HepG2 (cell line): ENCODE data around the gene LAMP1. TPM values are rescaled to one million over a fixed set of nuclear protein-coding genes. Genes with fewer than 3 reads are reported as not detected.

Experiments
- ATF7 ChIP-seq, 2 experiments: fragments of 450-650 bp in 1 of 2; sonication (generic) in 1 of 2; formaldehyde crosslinking in 1 of 2; IDR thresholded peaks; 2 replicates each; pipeline versions ENCODE4 v1.4.0 to v1.6.1; 2016 to 2020; ENCODE audit warnings: antibody characterized with exemption in 1 of 2, mild to moderate bottlenecking in 1 of 2, missing genetic modification reagents in 1 of 2
- CBX1 ChIP-seq: IDR thresholded peaks from one replicate; pipeline ENCODE4 v1.6.1; 2016; ENCODE audit warnings: antibody characterized with exemption, low read depth
- CEBPB ChIP-seq: IDR thresholded peaks from 2 replicates; pipeline ENCODE4 v1.6.1; 2011; ENCODE audit warnings: low read depth, low read length, improper control_type of control experiment, borderline replicate concordance
- CREB1 ChIP-seq, 2 experiments: fragments of 450-650 bp in 1 of 2; IDR thresholded peaks; 2 replicates each; pipeline ENCODE4 v1.6.1; 2016 to 2017; ENCODE audit warnings: control low read depth in 1 of 2, mild to moderate bottlenecking in 1 of 2, missing compliant biosample characterization in 1 of 2, missing genetic modification characterization in 1 of 2
- ESRRA ChIP-seq: sonication (generic); formaldehyde crosslinking; IDR thresholded peaks from 2 replicates; pipeline ENCODE4 v1.5.1; 2020; ENCODE audit warnings: mild to moderate bottlenecking, low read depth, missing genetic modification reagents
- GTF2F1 ChIP-seq: fragments of 150-350 bp; IDR thresholded peaks from 2 replicates; pipeline ENCODE4 v1.6.1; 2014; ENCODE audit warnings: low read length
- HNRNPUL1 ChIP-seq: fragments of 200-400 bp; formaldehyde crosslinking; IDR thresholded peaks from 2 replicates; pipeline ENCODE4 v1.6.1; 2017; ENCODE audit warnings: low read depth, mild to moderate bottlenecking, low read length, moderate library complexity
- HOXA3 ChIP-seq: sonication (generic); formaldehyde crosslinking; IDR thresholded peaks from 2 replicates; pipeline ENCODE4 v1.5.0; 2020; ENCODE audit warnings: missing genetic modification reagents
- KAT2B ChIP-seq: fragments of 150-350 bp; IDR thresholded peaks from 2 replicates; pipeline ENCODE4 v1.6.1; 2014; ENCODE audit warnings: low read depth, low read length, borderline replicate concordance
- MIXL1 ChIP-seq: IDR thresholded peaks from 2 replicates; pipeline ENCODE4 v1.6.1; 2016
- MZF1 ChIP-seq: sonication (generic); formaldehyde crosslinking; IDR thresholded peaks from 2 replicates; pipeline ENCODE4 v1.8.1; 2023; ENCODE audit warnings: mild to moderate bottlenecking, missing genetic modification reagents, borderline replicate concordance
- PAX8 ChIP-seq: sonication (generic); formaldehyde crosslinking; IDR thresholded peaks from 2 replicates; pipeline ENCODE4 v1.8.0; 2022; ENCODE audit warnings: mild to moderate bottlenecking, missing genetic modification reagents, borderline replicate concordance
- REXO4 ChIP-seq: sonication (generic); formaldehyde crosslinking; IDR thresholded peaks from 2 replicates; pipeline ENCODE4 v1.8.0; 2022; ENCODE audit warnings: missing genetic modification reagents, mild to moderate bottlenecking, borderline replicate concordance
- SP4 ChIP-seq: sonication (generic); formaldehyde crosslinking; IDR thresholded peaks from 2 replicates; pipeline ENCODE4 v1.8.1; 2023; ENCODE audit warnings: mild to moderate bottlenecking, missing genetic modification reagents
- SRY ChIP-seq: sonication (generic); formaldehyde crosslinking; IDR thresholded peaks from 2 replicates; pipeline ENCODE4 v1.8.0; 2022; ENCODE audit warnings: mild to moderate bottlenecking, missing genetic modification reagents
- TCF7 ChIP-seq: sonication (generic); IDR thresholded peaks from 2 replicates; pipeline ENCODE4 v1.6.1; 2016; ENCODE audit warnings: antibody characterized with exemption, low read depth
- ZNF30 ChIP-seq: sonication (generic); formaldehyde crosslinking; IDR thresholded peaks from 2 replicates; pipeline ENCODE4 v1.5.0; 2020; ENCODE audit warnings: mild to moderate bottlenecking, missing genetic modification reagents
- ZNF337 ChIP-seq: sonication (generic); formaldehyde crosslinking; IDR thresholded peaks from 2 replicates; pipeline ENCODE4 v1.5.1; 2020; ENCODE audit warnings: missing genetic modification reagents, low read depth, mild to moderate bottlenecking, borderline replicate concordance
- ZNF431 ChIP-seq: sonication (generic); formaldehyde crosslinking; IDR thresholded peaks from 2 replicates; pipeline ENCODE4 v1.9.0; 2022; ENCODE audit warnings: missing genetic modification reagents, low read depth, mild to moderate bottlenecking, borderline replicate concordance
- ZNF572 ChIP-seq: sonication (generic); formaldehyde crosslinking; IDR thresholded peaks from 2 replicates; pipeline ENCODE4 v1.5.1; 2020; ENCODE audit warnings: mild to moderate bottlenecking, missing genetic modification reagents
- ZNF605 ChIP-seq: sonication (generic); formaldehyde crosslinking; IDR thresholded peaks from 2 replicates; pipeline ENCODE4 v1.8.0; 2022; ENCODE audit warnings: mild to moderate bottlenecking, missing genetic modification reagents
- ZNF780A ChIP-seq: sonication (generic); formaldehyde crosslinking; IDR thresholded peaks from 2 replicates; pipeline ENCODE4 v1.8.0; 2022; ENCODE audit warnings: mild to moderate bottlenecking, missing genetic modification reagents, moderate library complexity
- ZNF781 ChIP-seq: sonication (generic); formaldehyde crosslinking; IDR thresholded peaks from 2 replicates; pipeline ENCODE4 v1.5.1; 2020; ENCODE audit warnings: borderline replicate concordance, mild to moderate bottlenecking, missing genetic modification reagents; ENCODE audit errors: not compliant biosample characterization
- polyA plus RNA-seq, 8 experiments: library from polyadenylated mRNA; depleted of rRNA in 3 of 8; stranded (reverse) in 7 of 8; unstranded in 1 of 8; fragments of >200 nt; fragmentation: Illumina TruSeq in 4 of 8; extraction: Trizol in 4 of 8; gene quantifications; 2 replicates each; pipeline versions ENCODE4 v1.2.1 to v1.2.3, GENCODE V29; 2011 to 2016; ENCODE audit warnings: low read depth in 4 of 8, missing spikeins in 1 of 8, mixed read lengths in 1 of 8; ENCODE audit not compliant: insufficient read depth in 1 of 8
- total RNA-seq, 5 experiments: library from RNA; depleted of rRNA; stranded (reverse); fragments of >200 nt; fragmentation: Illumina TruSeq; extraction: Trizol; gene quantifications; 2 replicates each; pipeline ENCODE4 v1.2.3, GENCODE V29; 2016; ENCODE audit warnings: low read depth in 1 of 5
- TF ChIP-seq, protein P1 (sequence below): sonication (generic); formaldehyde crosslinking; IDR thresholded peaks from 2 replicates; pipeline ENCODE4 v1.4.0; 2020; ENCODE audit warnings: mild to moderate bottlenecking, missing genetic modification reagents
- TF ChIP-seq, protein P2 (sequence below): sonication (generic); formaldehyde crosslinking; IDR thresholded peaks from 2 replicates; pipeline ENCODE4 v1.4.0; 2020; ENCODE audit warnings: missing genetic modification reagents
- TF ChIP-seq, protein P3 (sequence below): sonication (generic); formaldehyde crosslinking; IDR thresholded peaks from 2 replicates; pipeline ENCODE4 v1.8.0; 2022; ENCODE audit warnings: missing genetic modification reagents, mild to moderate bottlenecking, moderate library complexity, borderline replicate concordance

Gene LAMP1
- total and polyA plus RNA-seq, 2 of the 13 experiments (the other 11 are each of a cell fraction or from before 2014, with no cell fraction given): 103 to 112 TPM

DNA sequence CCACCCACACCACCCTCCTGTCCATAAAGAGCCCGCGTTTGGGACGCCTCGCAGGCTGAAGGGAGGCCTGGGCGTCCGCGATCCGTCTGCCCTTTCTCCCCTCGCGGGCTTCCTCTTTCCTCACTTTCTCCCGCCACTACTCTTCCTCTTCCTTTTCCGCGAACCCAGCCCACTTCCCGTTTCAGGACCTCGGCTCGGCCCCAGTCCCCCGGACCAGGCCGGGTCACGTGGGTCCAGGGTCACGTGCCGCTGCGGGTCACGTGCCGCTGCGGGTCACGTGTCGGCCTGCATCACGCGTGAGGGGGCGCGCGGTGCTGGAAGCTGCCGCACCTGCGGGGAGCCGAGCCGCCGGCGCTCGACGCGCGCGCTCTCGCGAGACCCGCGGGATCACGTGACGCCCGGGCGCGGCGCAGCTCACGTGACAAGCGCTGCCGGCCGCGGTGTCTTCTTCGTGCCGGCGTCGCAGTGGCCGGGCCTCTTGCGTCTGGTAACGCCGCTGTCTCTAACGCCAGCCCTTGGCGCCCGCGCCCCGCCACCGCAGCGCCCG is at the start of gene LAMP1 (continued):
- TF ChIP-seq, protein P1, sequence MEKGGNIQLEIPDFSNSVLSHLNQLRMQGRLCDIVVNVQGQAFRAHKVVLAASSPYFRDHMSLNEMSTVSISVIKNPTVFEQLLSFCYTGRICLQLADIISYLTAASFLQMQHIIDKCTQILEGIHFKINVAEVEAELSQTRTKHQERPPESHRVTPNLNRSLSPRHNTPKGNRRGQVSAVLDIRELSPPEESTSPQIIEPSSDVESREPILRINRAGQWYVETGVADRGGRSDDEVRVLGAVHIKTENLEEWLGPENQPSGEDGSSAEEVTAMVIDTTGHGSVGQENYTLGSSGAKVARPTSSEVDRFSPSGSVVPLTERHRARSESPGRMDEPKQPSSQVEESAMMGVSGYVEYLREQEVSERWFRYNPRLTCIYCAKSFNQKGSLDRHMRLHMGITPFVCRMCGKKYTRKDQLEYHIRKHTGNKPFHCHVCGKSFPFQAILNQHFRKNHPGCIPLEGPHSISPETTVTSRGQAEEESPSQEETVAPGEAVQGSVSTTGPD (CRISPR knock-in tag): no peak
- TF ChIP-seq HNRNPUL1 (peak; percentile 64; the same call in 1 of the 2 replicates), ZNF30 (no peak), CBX1 (peak; percentile 100), ZNF781 (CRISPR knock-in tag) (peak; percentile 77), KAT2B (no peak), MZF1 (no peak), GTF2F1 (peak; percentile 93), REXO4 (no peak; the same call in 1 of the 2 replicates), SRY (CRISPR knock-in tag) (peak; percentile 95), HOXA3 (CRISPR knock-in tag) (peak; percentile 98), PAX8 (peak; percentile 92; the same call in 1 of the 2 replicates), TCF7 (no peak), ZNF780A (CRISPR knock-in tag) (peak; percentile 88; the same call in 1 of the 2 replicates), ESRRA (peak; percentile 89), CEBPB (no peak), ZNF605 (CRISPR knock-in tag) (peak; percentile 98), ATF7 (IDR thresholded peaks at IDR 0.05) (no peak), ATF7 (CRISPR knock-in tag; IDR thresholded peaks at IDR 0.05) (peak; percentile 75; the same call in 1 of the 2 replicates), CREB1 (IDR thresholded peaks at IDR 0.05) (peak; percentile 79; the same call in 1 of the 2 replicates), CREB1 (CRISPR knock-in tag; IDR thresholded peaks at IDR 0.05) (no peak), ZNF337 (peak; percentile 79; the same call in 1 of the 2 replicates), MIXL1 (CRISPR knock-in tag) (peak; percentile 79; the same call in 1 of the 2 replicates), SP4 (CRISPR knock-in tag) (peak; percentile 92), ZNF572 (CRISPR knock-in tag) (0 out of 2 replicates have a peak, but pooled peaks have one; percentile 33), ZNF431 (CRISPR knock-in tag) (peak; percentile 56; the same call in 1 of the 2 replicates)
- TF ChIP-seq, protein P2, sequence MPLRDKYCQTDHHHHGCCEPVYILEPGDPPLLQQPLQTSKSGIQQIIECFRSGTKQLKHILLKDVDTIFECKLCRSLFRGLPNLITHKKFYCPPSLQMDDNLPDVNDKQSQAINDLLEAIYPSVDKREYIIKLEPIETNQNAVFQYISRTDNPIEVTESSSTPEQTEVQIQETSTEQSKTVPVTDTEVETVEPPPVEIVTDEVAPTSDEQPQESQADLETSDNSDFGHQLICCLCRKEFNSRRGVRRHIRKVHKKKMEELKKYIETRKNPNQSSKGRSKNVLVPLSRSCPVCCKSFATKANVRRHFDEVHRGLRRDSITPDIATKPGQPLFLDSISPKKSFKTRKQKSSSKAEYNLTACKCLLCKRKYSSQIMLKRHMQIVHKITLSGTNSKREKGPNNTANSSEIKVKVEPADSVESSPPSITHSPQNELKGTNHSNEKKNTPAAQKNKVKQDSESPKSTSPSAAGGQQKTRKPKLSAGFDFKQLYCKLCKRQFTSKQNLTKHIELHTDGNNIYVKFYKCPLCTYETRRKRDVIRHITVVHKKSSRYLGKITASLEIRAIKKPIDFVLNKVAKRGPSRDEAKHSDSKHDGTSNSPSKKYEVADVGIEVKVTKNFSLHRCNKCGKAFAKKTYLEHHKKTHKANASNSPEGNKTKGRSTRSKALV (CRISPR knock-in tag): peak; percentile 53; the same call in 1 of the 2 replicates
- TF ChIP-seq, protein P3, sequence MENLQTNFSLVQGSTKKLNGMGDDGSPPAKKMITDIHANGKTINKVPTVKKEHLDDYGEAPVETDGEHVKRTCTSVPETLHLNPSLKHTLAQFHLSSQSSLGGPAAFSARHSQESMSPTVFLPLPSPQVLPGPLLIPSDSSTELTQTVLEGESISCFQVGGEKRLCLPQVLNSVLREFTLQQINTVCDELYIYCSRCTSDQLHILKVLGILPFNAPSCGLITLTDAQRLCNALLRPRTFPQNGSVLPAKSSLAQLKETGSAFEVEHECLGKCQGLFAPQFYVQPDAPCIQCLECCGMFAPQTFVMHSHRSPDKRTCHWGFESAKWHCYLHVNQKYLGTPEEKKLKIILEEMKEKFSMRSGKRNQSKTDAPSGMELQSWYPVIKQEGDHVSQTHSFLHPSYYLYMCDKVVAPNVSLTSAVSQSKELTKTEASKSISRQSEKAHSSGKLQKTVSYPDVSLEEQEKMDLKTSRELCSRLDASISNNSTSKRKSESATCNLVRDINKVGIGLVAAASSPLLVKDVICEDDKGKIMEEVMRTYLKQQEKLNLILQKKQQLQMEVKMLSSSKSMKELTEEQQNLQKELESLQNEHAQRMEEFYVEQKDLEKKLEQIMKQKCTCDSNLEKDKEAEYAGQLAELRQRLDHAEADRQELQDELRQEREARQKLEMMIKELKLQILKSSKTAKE: no peak
